Fibroblast of lung (primary cell): ENCODE data around the gene SPPL2A.

Experiments used
- EZH2 ChIP-seq: IDR thresholded peaks from 2 replicates; pipeline ENCODE4 v1.5.1; 2012; ENCODE audit warnings: low read length, control low read depth, mild to moderate bottlenecking; ENCODE audit errors: missing control alignments
- TF ChIP-seq, protein P1 (sequence below), 2 donors: IDR thresholded peaks in 1 of 2; conservative IDR thresholded peaks in 1 of 2; 1 replicate in 1 of 2; 2 replicates in 1 of 2; pipeline ENCODE4 v1.5.1; 2011 to 2012; ENCODE audit warnings: low read length in 2 of 2, control low read depth in 1 of 2, inconsistent platforms in 1 of 2, low read depth in 1 of 2, mild to moderate bottlenecking in 1 of 2

DNA sequence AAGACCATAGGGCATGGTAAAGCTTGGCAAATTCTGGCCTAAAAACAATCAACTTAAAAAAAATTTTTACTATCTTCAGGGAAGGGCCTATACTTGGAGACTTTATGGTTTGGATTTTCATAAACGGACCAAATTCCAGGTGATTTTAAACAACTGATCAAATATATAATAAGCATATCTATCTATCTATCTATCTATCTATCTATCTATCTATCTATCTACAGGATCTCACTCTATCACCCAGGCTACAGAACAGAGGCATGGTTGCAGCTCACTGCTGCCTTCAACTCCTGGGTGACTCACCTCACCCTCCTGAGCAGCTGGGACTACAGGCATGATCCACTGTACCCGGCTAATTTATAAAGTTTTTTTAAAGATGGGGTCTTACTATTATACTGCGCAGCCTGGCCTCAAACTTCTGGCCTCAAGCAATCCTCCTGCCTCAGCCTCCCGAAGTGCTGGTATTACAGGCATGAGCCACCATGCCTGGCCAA is 6.7 kb downstream of the SPPL2A start:
- no peak for TF ChIP-seq EZH2
- TF ChIP-seq, protein P1, sequence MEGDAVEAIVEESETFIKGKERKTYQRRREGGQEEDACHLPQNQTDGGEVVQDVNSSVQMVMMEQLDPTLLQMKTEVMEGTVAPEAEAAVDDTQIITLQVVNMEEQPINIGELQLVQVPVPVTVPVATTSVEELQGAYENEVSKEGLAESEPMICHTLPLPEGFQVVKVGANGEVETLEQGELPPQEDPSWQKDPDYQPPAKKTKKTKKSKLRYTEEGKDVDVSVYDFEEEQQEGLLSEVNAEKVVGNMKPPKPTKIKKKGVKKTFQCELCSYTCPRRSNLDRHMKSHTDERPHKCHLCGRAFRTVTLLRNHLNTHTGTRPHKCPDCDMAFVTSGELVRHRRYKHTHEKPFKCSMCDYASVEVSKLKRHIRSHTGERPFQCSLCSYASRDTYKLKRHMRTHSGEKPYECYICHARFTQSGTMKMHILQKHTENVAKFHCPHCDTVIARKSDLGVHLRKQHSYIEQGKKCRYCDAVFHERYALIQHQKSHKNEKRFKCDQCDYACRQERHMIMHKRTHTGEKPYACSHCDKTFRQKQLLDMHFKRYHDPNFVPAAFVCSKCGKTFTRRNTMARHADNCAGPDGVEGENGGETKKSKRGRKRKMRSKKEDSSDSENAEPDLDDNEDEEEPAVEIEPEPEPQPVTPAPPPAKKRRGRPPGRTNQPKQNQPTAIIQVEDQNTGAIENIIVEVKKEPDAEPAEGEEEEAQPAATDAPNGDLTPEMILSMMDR (conservative IDR thresholded peaks at IDR 0.05 in 1 of 2, IDR thresholded peaks at IDR 0.05 in 1 of 2; ENCODE audit: low read depth in 1 of 2, low read length in 2 of 2), result no peak
